ENCODE measurements around the gene MGMT. TPM values are rescaled to one million over a fixed set of nuclear protein-coding genes. Genes with fewer than 3 reads are reported as not detected.

The MGMT gene
- polyA plus RNA-seq, 3 donors, result 9.5 to 23.5 (median 17.5) TPM

GRCh38 chr10:129774736-129775401 is 307.8 kb downstream of the MGMT start:
- no peak overlapping the region for H3K4me2 ChIP-seq (replicated peaks; ENCODE audit: extremely low read depth, low read length, poor library complexity, severe bottlenecking)
- TF ChIP-seq CTCF (IDR thresholded peaks at IDR 0.05), result no peak
- Mint-ChIP-seq H3K36me3 (no peaks in the 10 kb centered on the region), H3K4me1 (peaks cover 2% of the 10 kb centered on the region), H3K9me3 (peaks cover 0 to 20% (median 4%) of the 10 kb centered on the region in 7 donors), H3K27me3 (ENCODE audit: low read depth in 3 of 3) (peaks cover 0 to 2% (median 2%) of the 10 kb centered on the region in 3 donors), H3K27ac (no peak overlapping the region), H3K4me3 (no peak overlapping the region)
- intact Hi-C loops (cut with micrococcal nuclease), result no loop called here
- H3K4me3 ChIP-seq (replicated peaks in 1 of 3; ENCODE audit: low read depth in 2 of 3, low read length in 3 of 3), result no peak overlapping the region
- no peak for DNase-seq
- H4K20me1 ChIP-seq (ENCODE audit: insufficient read depth, low read length), result no peaks in the 10 kb centered on the region
- H2AFZ ChIP-seq (ENCODE audit: insufficient read depth, low read depth, low read length, poor library complexity, severe bottlenecking), result no peak overlapping the region
- H3K9ac ChIP-seq (ENCODE audit: insufficient read depth, low read length, poor library complexity, severe bottlenecking), result no peak overlapping the region
- H3K4me1 ChIP-seq (ENCODE audit: control insufficient read depth in 1 of 2, insufficient read depth in 2 of 2, low read length in 2 of 2), result no peaks in the 10 kb centered on the region
- 84% methylated on average over 10 of the region's 13 CpGs for WGBS (ENCODE audit: insufficient coverage)
- no peak overlapping the region for H3K27ac ChIP-seq (ENCODE audit: low read depth in 1 of 2, low read length in 2 of 2)
- H3K27me3 ChIP-seq (ENCODE audit: control insufficient read depth in 2 of 2, insufficient read depth in 2 of 2, low read length in 2 of 2), result no peaks in the 10 kb centered on the region
- no peaks in the 10 kb centered on the region for H3K36me3 ChIP-seq (replicated peaks in 1 of 2; ENCODE audit: control insufficient read depth in 1 of 2, insufficient read depth in 2 of 2, low read length in 2 of 2)
- no peaks in the 10 kb centered on the region for H3K79me2 ChIP-seq (ENCODE audit: insufficient read depth, low read length)
- peaks cover 0 to 7% of the 10 kb centered on the region in 2 donors for H3K9me3 ChIP-seq (replicated peaks in 1 of 2; ENCODE audit: control insufficient read depth in 1 of 2, insufficient read depth in 1 of 2, low read length in 2 of 2)

GRCh38 chr10:129775681-129776080 is 308.6 kb downstream of the MGMT start:
- 94% methylated on average over 8 of the region's 9 CpGs for WGBS (ENCODE audit: insufficient coverage)
- Mint-ChIP-seq H3K27me3 (ENCODE audit: low read depth in 3 of 3) (peaks cover 0 to 2% (median 2%) of the 10 kb centered on the region in 3 donors), H3K36me3 (no peaks in the 10 kb centered on the region), H3K4me3 (no peak overlapping the region), H3K9me3 (peaks cover 0 to 20% (median 4%) of the 10 kb centered on the region in 7 donors), H3K4me1 (no peaks in the 10 kb centered on the region), H3K27ac (no peak overlapping the region)
- Histone ChIP-seq H3K27ac (ENCODE audit: low read depth in 1 of 2, low read length in 2 of 2) (no peak overlapping the region), H3K4me1 (ENCODE audit: control insufficient read depth in 1 of 2, insufficient read depth in 2 of 2, low read length in 2 of 2) (no peaks in the 10 kb centered on the region), H3K36me3 (replicated peaks in 1 of 2; ENCODE audit: control insufficient read depth in 1 of 2, insufficient read depth in 2 of 2, low read length in 2 of 2) (no peaks in the 10 kb centered on the region), H3K4me2 (replicated peaks; ENCODE audit: extremely low read depth, low read length, poor library complexity, severe bottlenecking) (no peak overlapping the region), H3K79me2 (ENCODE audit: insufficient read depth, low read length) (no peaks in the 10 kb centered on the region), H3K9ac (ENCODE audit: insufficient read depth, low read length, poor library complexity, severe bottlenecking) (no peak overlapping the region), H3K27me3 (ENCODE audit: control insufficient read depth in 2 of 2, insufficient read depth in 2 of 2, low read length in 2 of 2) (no peaks in the 10 kb centered on the region), H4K20me1 (ENCODE audit: insufficient read depth, low read length) (no peaks in the 10 kb centered on the region), H2AFZ (ENCODE audit: insufficient read depth, low read depth, low read length, poor library complexity, severe bottlenecking) (no peak overlapping the region), H3K9me3 (replicated peaks in 1 of 2; ENCODE audit: control insufficient read depth in 1 of 2, insufficient read depth in 1 of 2, low read length in 2 of 2) (peaks cover 0 to 10% of the 10 kb centered on the region in 2 donors), H3K4me3 (replicated peaks in 1 of 3; ENCODE audit: low read depth in 2 of 3, low read length in 3 of 3) (no peak overlapping the region)
- TF ChIP-seq CTCF (IDR thresholded peaks at IDR 0.05), result no peak
- no peak for DNase-seq
- intact Hi-C loops (cut with micrococcal nuclease), result no loop called here

Measured in CD14-positive monocyte (primary cell).